IMR-90 (cell line): ENCODE results near the gene LAMA5. TPM values are rescaled to one million over a fixed set of nuclear protein-coding genes. Genes with fewer than 3 reads are reported as not detected.

Source experiments
- ATAC-seq: fragments of 200-7000 bp; cut with Tn5 transposase; 2 replicates; pipeline ENCODE4 v1.9.1; 2020; ENCODE audit warnings: low read depth, mild to moderate bottlenecking, moderate library complexity
- BruUV-seq: library from RNA; stranded (reverse); fragments of 400-500 nt; replicated peaks from 2 replicates; lab custom pipeline; 2021; lab: Mats Ljungman, UMichigan
- CTCF ChIA-PET: fragments of 300-600 bp; formaldehyde crosslinking; extraction: SDS; loops from one replicate; lab custom pipeline; 2021; ENCODE audit warnings: antibody characterized with exemption; lab: Yijun Ruan, JAX
- POLR2A ChIA-PET: fragments of 300-600 bp; sonication (Branson Sonifier 250); formaldehyde crosslinking; loops from one replicate; lab custom pipeline; 2022; ENCODE audit warnings: antibody characterized with exemption; ENCODE audit not compliant: unreplicated experiment; lab: Charles Lee
- DNase-seq: peaks from one replicate; pipeline ENCODE4 v3.0.0; 2013
- H2AFZ ChIP-seq: replicated peaks from 2 replicates; pipeline ENCODE3; 2013; ENCODE audit warnings: low read length, mild to moderate bottlenecking; ENCODE audit not compliant: poor library complexity
- H2AK5ac ChIP-seq: 2 replicates; pipeline ENCODE4 v1.6.1; 2013; ENCODE audit warnings: low read depth, low read length, inconsistent platforms
- H2AK9ac ChIP-seq: replicated peaks from 2 replicates; pipeline ENCODE3; 2013; ENCODE audit warnings: mild to moderate bottlenecking, low read depth, low read length, moderate library complexity; ENCODE audit not compliant: poor library complexity
- H2BK120ac ChIP-seq: 2 replicates; pipeline ENCODE4 v1.6.1; 2013; ENCODE audit warnings: low read depth, low read length, inconsistent platforms
- H2BK15ac ChIP-seq: 3 replicates; pipeline ENCODE4 v1.6.1; 2013; ENCODE audit warnings: low read depth, low read length, inconsistent platforms
- H2BK20ac ChIP-seq: 2 replicates; pipeline ENCODE4 v1.6.1; 2013; ENCODE audit warnings: low read depth, mild to moderate bottlenecking, inconsistent platforms, low read length, moderate library complexity
- H2BK5ac ChIP-seq: 2 replicates; pipeline ENCODE4 v1.6.1; 2013; ENCODE audit warnings: mild to moderate bottlenecking, low read depth, low read length, inconsistent platforms; ENCODE audit not compliant: poor library complexity, severe bottlenecking
- H3K14ac ChIP-seq: replicated peaks from 2 replicates; pipeline ENCODE4 v1.6.1; 2013; ENCODE audit warnings: low read depth, low read length, inconsistent platforms
- H3K18ac ChIP-seq: 2 replicates; pipeline ENCODE4 v1.6.1; 2013; ENCODE audit warnings: low read depth, low read length, control low read depth
- H3K23ac ChIP-seq: 2 replicates; pipeline ENCODE4 v1.6.1; 2013; ENCODE audit warnings: low read depth, low read length, inconsistent platforms
- H3K27ac ChIP-seq: 2 replicates; pipeline ENCODE4 v1.5.1; 2013; ENCODE audit warnings: mild to moderate bottlenecking, control low read depth, low read length; ENCODE audit not compliant: insufficient read depth
- H3K27me3 ChIP-seq: 2 replicates; pipeline ENCODE4 v1.6.1; 2013; ENCODE audit warnings: low read length; ENCODE audit not compliant: control insufficient read depth, insufficient read depth
- H3K36me3 ChIP-seq: 2 replicates; pipeline ENCODE4 v1.6.1; 2013; ENCODE audit warnings: low read length, mixed read lengths; ENCODE audit not compliant: control insufficient read depth, insufficient read depth
- H3K4ac ChIP-seq: 2 replicates; pipeline ENCODE4 v1.6.1; 2013; ENCODE audit warnings: low read depth, low read length, inconsistent platforms
- H3K4me1 ChIP-seq: 2 replicates; pipeline ENCODE4 v1.6.1; 2013; ENCODE audit warnings: low read length, mixed read lengths; ENCODE audit not compliant: control insufficient read depth, insufficient read depth
- H3K4me2 ChIP-seq: 2 replicates; pipeline ENCODE4 v1.6.1; 2013; ENCODE audit warnings: low read depth, mild to moderate bottlenecking, control low read depth, low read length, moderate library complexity
- H3K4me3 ChIP-seq: 2 replicates; pipeline ENCODE4 v1.5.1; 2013; ENCODE audit warnings: low read depth, mild to moderate bottlenecking, control low read depth, low read length, moderate library complexity; ENCODE audit not compliant: insufficient read depth
- H3K56ac ChIP-seq: 2 replicates; pipeline ENCODE4 v1.6.1; 2013; ENCODE audit warnings: low read length, inconsistent platforms; ENCODE audit not compliant: insufficient read depth; ENCODE audit errors: extremely low read depth
- H3K79me1 ChIP-seq, 2 experiments: 2 replicates each; pipeline ENCODE4 v1.6.1; 2013; ENCODE audit warnings: low read length in 2 of 2, inconsistent platforms in 1 of 2, low read depth in 1 of 2
- H3K9ac ChIP-seq: 2 replicates; pipeline ENCODE4 v1.6.1; 2013; ENCODE audit warnings: low read depth, low read length, control low read depth
- H3K9me1 ChIP-seq: 2 replicates; pipeline ENCODE4 v1.6.1; 2013; ENCODE audit warnings: low read length, inconsistent platforms; ENCODE audit not compliant: insufficient read depth
- H3K9me3 ChIP-seq: 2 replicates; pipeline ENCODE4 v1.6.1; 2013; ENCODE audit warnings: low read length; ENCODE audit not compliant: control insufficient read depth, insufficient read depth
- H4K20me1 ChIP-seq: 2 replicates; pipeline ENCODE4 v1.6.1; 2013; ENCODE audit warnings: low read length, inconsistent platforms; ENCODE audit not compliant: insufficient read depth
- H4K5ac ChIP-seq: 2 replicates; pipeline ENCODE4 v1.6.1; 2013; ENCODE audit warnings: mild to moderate bottlenecking, low read depth, low read length, control low read depth
- H4K8ac ChIP-seq, 2 experiments: 2 replicates each; pipeline ENCODE4 v1.6.1; 2013; ENCODE audit warnings: low read depth in 2 of 2, low read length in 2 of 2, control low read depth in 1 of 2, inconsistent platforms in 1 of 2
- H4K91ac ChIP-seq: 2 replicates; pipeline ENCODE4 v1.6.1; 2013; ENCODE audit warnings: low read depth, low read length, inconsistent platforms; ENCODE audit not compliant: insufficient read depth
- BHLHE40 ChIP-seq: fragments of 150-350 bp; IDR thresholded peaks from 2 replicates; pipeline ENCODE4 v1.6.1; 2016; ENCODE audit warnings: mild to moderate bottlenecking, low read depth, low read length
- ELK1 ChIP-seq: fragments of 150-350 bp; IDR thresholded peaks from 2 replicates; pipeline ENCODE4 v1.6.1; 2016; ENCODE audit warnings: low read depth, mild to moderate bottlenecking, low read length, moderate library complexity, borderline replicate concordance
- MAFK ChIP-seq: IDR thresholded peaks from 2 replicates; pipeline ENCODE4 v1.6.1; 2012; ENCODE audit warnings: low read depth, low read length, improper control_type of control experiment
- POLR2A ChIP-seq: IDR thresholded peaks from 2 replicates; pipeline ENCODE4 v1.6.1; 2012; ENCODE audit warnings: mild to moderate bottlenecking, low read depth, low read length
- RAD21 ChIP-seq: IDR thresholded peaks from 2 replicates; pipeline ENCODE4 v1.6.1; 2012; ENCODE audit warnings: low read length, improper control_type of control experiment
- RFX5 ChIP-seq: IDR thresholded peaks from 2 replicates; pipeline ENCODE4 v1.8.0; 2012; ENCODE audit warnings: low read depth, mild to moderate bottlenecking, low read length, moderate library complexity
- WGBS, 2 experiments: methylation state at CpG; one replicate each; pipeline versions ENCODE4 v1.1.5 to v1.1.7; 2013; ENCODE audit warnings: missing lambda C conversion rate in 2 of 2; ENCODE audit not compliant: insufficient read length in 1 of 2; ENCODE audit errors: extremely low coverage in 2 of 2; 5-methylcytosine and 5-hydroxymethylcytosine counted together
- dilution Hi-C: fragments of 300-500 bp; cut with HindIII; formaldehyde crosslinking; loops from one replicate; pipeline ENCODE4 v1.14.3; 2018; ENCODE audit warnings: low sequenced_read_pairs; ENCODE audit not compliant: unreplicated experiment
- in situ Hi-C: fragments of 300-500 bp; cut with MboI; formaldehyde crosslinking; loops from 3 replicates; pipeline ENCODE4 v1.14.3; 2019; ENCODE audit warnings: low sequenced_read_pairs, inconsistent platforms, mixed read lengths
- intact Hi-C: fragments of 100-400 bp; cut with micrococcal nuclease; formaldehyde crosslinking; loops from 2 replicates; pipeline ENCODE4 v1.10.0; 2022
- polyA plus RNA-seq, 3 experiments: library from polyadenylated mRNA; depleted of rRNA; stranded (reverse); fragments of >200 nt; gene quantifications; 2 replicates each; pipeline ENCODE4 v1.2.3, GENCODE V29; 2012; ENCODE audit warnings: low replicate concordance in 1 of 3
- total RNA-seq: library from RNA; depleted of rRNA; stranded (reverse); fragments of >200 nt; gene quantifications from 2 replicates; pipeline ENCODE4 v1.2.3, GENCODE V29; 2012

Gene LAMA5
- total and polyA plus RNA-seq, 2 of the 4 experiments (the other 2 are of a cell fraction), result 0.90 to 7.3 TPM

DNA sequence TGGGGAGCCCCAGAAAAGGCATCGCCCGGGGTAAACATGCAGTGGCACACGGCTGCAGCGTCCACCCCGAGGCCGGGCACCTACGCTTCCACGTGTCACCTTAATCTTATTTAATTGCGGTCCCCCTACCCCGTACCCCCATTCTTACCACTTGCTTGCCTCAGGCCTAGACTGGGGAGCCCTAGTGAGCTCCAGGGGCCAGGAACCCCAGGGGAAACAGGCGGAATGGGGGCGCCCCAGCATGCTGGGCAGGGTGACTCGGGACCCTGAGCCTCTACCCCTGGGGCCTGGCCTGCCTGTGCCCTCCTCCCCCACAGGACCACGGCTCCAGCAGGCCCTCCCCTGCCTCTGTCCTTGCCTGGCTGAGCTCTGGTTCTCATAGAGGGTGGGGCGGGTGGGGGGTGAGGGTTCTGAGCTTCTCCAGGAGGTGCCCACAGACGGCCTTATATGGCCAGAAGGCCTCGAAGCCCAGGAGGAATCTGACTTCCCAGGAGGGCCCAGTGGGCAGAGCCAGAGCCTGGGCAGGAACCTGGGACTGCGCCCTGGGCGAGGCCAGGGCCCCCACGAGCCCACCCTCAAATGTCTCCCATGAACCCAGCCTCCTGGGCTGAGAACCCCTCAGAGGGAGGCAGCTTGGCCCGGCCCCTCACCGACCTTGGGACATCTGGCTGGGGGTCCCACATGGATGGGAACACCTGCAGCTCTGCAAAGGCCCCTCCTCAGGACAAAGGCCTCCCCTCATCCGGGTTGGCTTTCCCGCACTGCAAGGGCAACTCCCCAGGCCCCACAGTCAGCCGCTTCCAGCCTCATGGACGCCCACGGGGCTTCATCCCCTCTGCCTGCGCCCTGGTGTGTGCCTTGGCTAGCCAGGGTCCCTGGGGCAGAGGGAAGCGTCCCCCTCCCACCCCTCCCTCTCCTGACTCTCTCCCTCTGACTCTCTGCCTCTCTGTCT lies 5.2 kb upstream of the LAMA5 start:
- no peak overlapping the region for H3K4ac ChIP-seq
- TF ChIP-seq POLR2A (no peak), RAD21 (no peak), MAFK (no peak), ELK1 (no peak), RFX5 (no peak), BHLHE40 (no peak)
- in situ Hi-C loops, result no loop called here
- H3K27ac ChIP-seq, result no peak overlapping the region
- no peak overlapping the region for H4K8ac ChIP-seq
- no TSS peak for BruUV-seq
- 95% methylated on average over 4 of the region's 29 CpGs; no CpG with 5 or more reads in 1 of the 2 experiments for WGBS, 2 experiments
- peaks cover 53% of the 10 kb centered on the region for H3K4me1 ChIP-seq
- ATAC-seq (no peak), DNase-seq (no peak)
- no peaks in the 10 kb centered on the region for H3K36me3 ChIP-seq
- intact Hi-C loops, result no loop called here
- no peak overlapping the region for H3K23ac ChIP-seq
- no peak overlapping the region for H2AFZ ChIP-seq
- H3K56ac ChIP-seq, result no peak overlapping the region
- H3K79me1 ChIP-seq, result no peaks in the 10 kb centered on the region
- no peak overlapping the region for H3K4me3 ChIP-seq
- no peak overlapping the region for H4K5ac ChIP-seq
- H2BK20ac ChIP-seq, result no peak overlapping the region
- no peak overlapping the region for H2BK120ac ChIP-seq
- no peak overlapping the region for H3K18ac ChIP-seq
- H3K9me1 ChIP-seq, result peaks cover 13% of the 10 kb centered on the region; the same call in 1 of the 2 replicates
- H3K9ac ChIP-seq, result no peak overlapping the region
- H3K27me3 ChIP-seq, result no peaks in the 10 kb centered on the region
- 0 out of 2 replicates have a peak overlapping the region, but pooled peaks have one; percentile 16 for H2AK5ac ChIP-seq
- H3K4me2 ChIP-seq, result no peak overlapping the region
- no peak overlapping the region for H2BK5ac ChIP-seq
- no peak overlapping the region for H4K91ac ChIP-seq
- H3K9me3 ChIP-seq, result no peaks in the 10 kb centered on the region
- dilution Hi-C loops, result no loop called here
- peaks cover 12% of the 10 kb centered on the region for H4K20me1 ChIP-seq
- H2AK9ac ChIP-seq, result no peak overlapping the region
- CTCF ChIA-PET, result no interaction called here
- no peak overlapping the region for H3K14ac ChIP-seq
- POLR2A ChIA-PET, result no interaction called here
- no peak overlapping the region for H2BK15ac ChIP-seq
